Kidney (tissue), 14 donors: Measurements from ENCODE around the gene CHAF1B. TPM values are rescaled to one million over a fixed set of nuclear protein-coding genes. Genes with fewer than 3 reads are reported as not detected.
A peak's percentile ranks its signal among the peaks of the same experiment; 100 is the strongest.

Source experiments
- DNase-seq, 5 donors: peaks; one replicate each; pipeline ENCODE4 v3.0.0-alpha.2; 2013 to 2020
- FAIRE-seq: peaks from 2 replicates; lab custom pipeline; 2012; peaks lifted over from hg19 to GRCh38; lab: Jason Lieb, UNC
- H3K27ac ChIP-seq, 2 donors: one replicate each; pipeline ENCODE4 v1.7.0; 2013; ENCODE audit warnings: low read depth in 2 of 2, low read length in 2 of 2, inconsistent platforms in 1 of 2
- H3K27me3 ChIP-seq: one replicate; pipeline ENCODE4 v1.7.1; 2013; ENCODE audit warnings: low read length, inconsistent platforms; ENCODE audit not compliant: control insufficient read depth, insufficient read depth
- H3K36me3 ChIP-seq, 3 donors: one replicate each; pipeline versions ENCODE4 v1.7.0 to v1.7.1; 2013; ENCODE audit warnings: low read length in 3 of 3, control low read depth in 1 of 3, inconsistent platforms in 1 of 3; ENCODE audit not compliant: insufficient read depth in 3 of 3, control insufficient read depth in 2 of 3
- H3K4me1 ChIP-seq, 3 donors: one replicate each; pipeline versions ENCODE4 v1.7.0 to v1.7.1; 2013; ENCODE audit warnings: low read length in 3 of 3, inconsistent platforms in 1 of 3, low read depth in 1 of 3; ENCODE audit not compliant: control insufficient read depth in 2 of 3, insufficient read depth in 2 of 3
- H3K4me3 ChIP-seq, 3 donors: one replicate each; pipeline versions ENCODE4 v1.7.0 to v1.8.1; 2013; ENCODE audit warnings: low read length in 3 of 3, control low read depth in 1 of 3, inconsistent platforms in 1 of 3
- H3K9ac ChIP-seq, 3 donors: one replicate each; pipeline versions ENCODE4 v1.7.0 to v1.7.1; 2013; ENCODE audit warnings: low read length in 3 of 3, control low read depth in 1 of 3, inconsistent platforms in 1 of 3
- H3K9me3 ChIP-seq, 3 donors: one replicate each; pipeline versions ENCODE4 v1.7.0 to v1.7.1; 2013; ENCODE audit warnings: low read length in 3 of 3, control low read depth in 1 of 3, inconsistent platforms in 1 of 3; ENCODE audit not compliant: control insufficient read depth in 2 of 3, insufficient read depth in 1 of 3
- CTCF ChIP-seq: IDR thresholded peaks from 3 replicates; pipeline ENCODE4 v1.5.1; 2012; ENCODE audit warnings: mild to moderate bottlenecking, moderate library complexity, borderline replicate concordance; ENCODE audit not compliant: insufficient read depth; ENCODE audit errors: extremely low read depth
- intact Hi-C: fragments of 100-400 bp; cut with DNase I; formaldehyde crosslinking; loops from one replicate; pipeline ENCODE4 v1.11.1; 2022
- polyA plus RNA-seq: library from polyadenylated mRNA; stranded (reverse); fragments of 350-450 nt; fragmentation: Illumina TruSeq; extraction: RNeasy Lipid Tissue Mini Kit (QIAGEN cat#74804); gene quantifications from one replicate; pipeline ENCODE4 v1.2.3, GENCODE V29; 2014; ENCODE audit warnings: low read depth, low replicate concordance; ENCODE audit not compliant: insufficient read depth
- total RNA-seq: library from RNA; stranded (reverse); fragmentation: NEBNext Ultra II Directional; extraction: Animal tissue kit (Norgen Biotek cat#: 25700); gene quantifications from one replicate; pipeline ENCODE4 v1.2.1, GENCODE V29; 2021
- donor health status: control.
- donor health status: control.
- donor health status: control.
- donor health status: control.
- donor health status: control.
- donor health status: DM: yes; HTN: yes; CAD: no.
- donor health status: Normal renal cell carcinoma (clear cell type).

The CHAF1B gene
- total and polyA plus RNA-seq, 2 donors from 2014 or later = 1.0 to 2.5 TPM

DNA sequence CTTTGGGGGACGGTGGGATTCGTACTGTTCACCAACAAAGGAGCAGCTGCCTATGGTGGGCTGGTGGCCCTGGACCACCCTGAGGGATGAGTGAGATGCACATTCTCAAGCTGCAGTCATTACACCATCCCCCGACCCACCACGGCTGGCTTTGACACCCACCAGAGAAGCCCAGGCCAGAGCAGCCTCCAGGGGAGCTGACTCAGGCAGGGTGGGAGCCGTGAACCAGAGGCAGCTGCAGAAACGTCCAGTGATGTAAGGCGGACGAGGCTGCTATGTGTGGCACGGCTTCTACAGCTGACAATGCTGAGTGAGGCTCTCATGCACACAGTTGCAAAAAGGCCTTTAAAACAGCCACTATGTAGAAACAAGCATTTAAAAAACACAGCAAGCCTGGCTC, 40.1 kb downstream of the CHAF1B start:
- peaks cover 0 to 12% (median 0%) of the 10 kb centered on the region in 3 donors for H3K4me1 ChIP-seq

DNA sequence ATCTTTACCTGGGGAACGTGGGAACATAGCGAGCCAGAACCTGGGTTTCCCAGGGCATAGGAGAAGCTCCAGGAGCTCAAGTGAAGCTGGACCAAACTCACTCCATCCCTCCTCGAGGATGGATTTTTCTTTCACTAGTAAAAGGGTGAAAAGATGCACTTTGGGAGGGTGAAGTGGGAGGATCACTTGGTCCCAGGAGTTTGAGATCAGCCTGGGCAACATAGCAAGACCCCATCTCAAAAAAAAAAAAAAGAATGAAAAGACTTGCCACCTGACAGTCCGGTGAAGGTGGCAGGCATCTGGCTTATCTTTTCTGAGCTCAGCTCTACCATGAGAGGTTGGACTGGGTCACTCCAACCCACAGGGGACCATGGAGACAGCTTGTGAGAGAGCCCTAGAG, 42.3 kb downstream of the CHAF1B start:
- no peak overlapping the region for H3K27ac ChIP-seq
- FAIRE-seq = no peak
- H3K9ac ChIP-seq = no peak overlapping the region
- DNase-seq = no peak
- TF ChIP-seq CTCF = no peak
- H3K9me3 ChIP-seq = no peaks in the 10 kb centered on the region
- H3K36me3 ChIP-seq = no peaks in the 10 kb centered on the region
- H3K27me3 ChIP-seq = no peaks in the 10 kb centered on the region
- H3K4me1 ChIP-seq = peaks cover 0 to 12% (median 3%) of the 10 kb centered on the region in 3 donors
- H3K4me3 ChIP-seq = no peak overlapping the region
- intact Hi-C loops = no loop called here

More for the DNA sequence above, 40.1 kb downstream of the CHAF1B start:
- Histone ChIP-seq H3K4me3 (no peak overlapping the region), H3K36me3 (no peaks in the 10 kb centered on the region), H3K9ac (no peak overlapping the region), H3K27ac (no peak overlapping the region), H3K9me3 (no peaks in the 10 kb centered on the region), H3K27me3 (no peaks in the 10 kb centered on the region)
- TF ChIP-seq CTCF = no peak
- no peak for DNase-seq
- intact Hi-C loops = no loop called here
- FAIRE-seq = no peak

GRCh38 chr21:36428761-36429432, 43.7 kb downstream of the CHAF1B start:
- H3K4me3 ChIP-seq = no peak overlapping the region
- H3K27ac ChIP-seq = peak overlapping the region; percentile 32 to 89
- H3K9me3 ChIP-seq = no peaks in the 10 kb centered on the region
- FAIRE-seq (no peak), DNase-seq (peak in 4 of 5 donors; percentile 55 to 71 (median 64))
- peak overlapping the region in 1 of 3 donors; percentile 67 for H3K9ac ChIP-seq
- TF ChIP-seq CTCF = no peak
- H3K4me1 ChIP-seq = peaks cover 0 to 12% (median 3%) of the 10 kb centered on the region in 3 donors
- H3K36me3 ChIP-seq = no peaks in the 10 kb centered on the region
- intact Hi-C loops = no loop called here
- no peaks in the 10 kb centered on the region for H3K27me3 ChIP-seq
